HL-60 (cell line): ENCODE data around the gene WFDC12.
A peak's percentile ranks its signal among the peaks of the same experiment; 100 is the strongest.

Source experiments
- DNase-seq, 2 experiments: peaks; one replicate each; pipeline ENCODE4 v3.0.0-alpha.2; 2010 to 2020; ENCODE audit warnings: low read depth in 1 of 2, low spot score in 1 of 2
- H3K27ac ChIP-seq: fragments of 250-450 bp; sonication (Bioruptor Pico); replicated peaks from 2 replicates; pipeline ENCODE4 v1.5.1; 2020; ENCODE audit warnings: mild to moderate bottlenecking, moderate library complexity
- H3K27me3 ChIP-seq: fragments of 250-450 bp; sonication (Bioruptor Pico); 2 replicates; pipeline ENCODE4 v1.5.1; 2021; ENCODE audit warnings: mild to moderate bottlenecking, moderate library complexity; ENCODE audit not compliant: insufficient read depth, poor library complexity, severe bottlenecking
- H3K4me3 ChIP-seq: replicated peaks from 2 replicates; pipeline ENCODE4 v1.5.1; 2011; ENCODE audit warnings: mild to moderate bottlenecking, control low read depth, low read length; ENCODE audit not compliant: insufficient read depth
- CTCF ChIP-seq: IDR thresholded peaks from one replicate; pipeline ENCODE4 v1.5.1; 2011; ENCODE audit warnings: low read length, control low read depth, inconsistent platforms; ENCODE audit not compliant: insufficient read depth
- GABPA ChIP-seq: IDR thresholded peaks from 2 replicates; pipeline ENCODE4 v1.6.1; 2012; ENCODE audit warnings: low read depth
- POLR2AphosphoS5 ChIP-seq: IDR thresholded peaks from 2 replicates; pipeline ENCODE4 v1.6.1; 2012; ENCODE audit warnings: low read depth
- REST ChIP-seq: IDR thresholded peaks from 2 replicates; pipeline ENCODE4 v1.6.1; 2012; ENCODE audit warnings: low read depth; ENCODE audit not compliant: insufficient replicate concordance
- SPI1 ChIP-seq: IDR thresholded peaks from 2 replicates; pipeline ENCODE4 v1.6.1; 2012; ENCODE audit warnings: low read depth, mild to moderate bottlenecking, borderline replicate concordance

WFDC12 gene

GRCh38 chr20:45105317-45105716 lies 18.9 kb downstream of the WFDC12 start:
- no peak for DNase-seq
- H3K4me3 ChIP-seq = no peak overlapping the region
- H3K27me3 ChIP-seq = peaks cover 3% of the 10 kb centered on the region
- TF ChIP-seq SPI1 (no peak), REST (no peak), POLR2AphosphoS5 (no peak), CTCF (no peak), GABPA (no peak)
- no peak overlapping the region for H3K27ac ChIP-seq

- TF ChIP-seq REST (no peak), GABPA (no peak), POLR2AphosphoS5 (no peak), CTCF (no peak), SPI1 (peak; percentile 32; the same call in 1 of the 2 replicates)
Measured at GRCh38 chr20:45104786-45105185, 19.5 kb downstream of the WFDC12 start.

GRCh38 chr20:45103072-45103471 lies 21.2 kb downstream of the WFDC12 start:
- no peak for DNase-seq
- Histone ChIP-seq H3K27ac (no peak overlapping the region), H3K4me3 (no peak overlapping the region), H3K27me3 (peaks cover 13% of the 10 kb centered on the region)
- TF ChIP-seq SPI1 (no peak), CTCF (no peak), POLR2AphosphoS5 (no peak), GABPA (no peak), REST (no peak)

More at GRCh38 chr20:45104786-45105185, 19.5 kb downstream of the WFDC12 start:
- Histone ChIP-seq H3K4me3 (no peak overlapping the region), H3K27me3 (peaks cover 7% of the 10 kb centered on the region), H3K27ac (no peak overlapping the region)
- peak in 1 of 2 experiments; percentile 36 for DNase-seq
